GM18858 (cell line): ENCODE data around the gene SAMD11.

Experiments used
- ATAC-seq: cut with Tn5 transposase; IDR thresholded peaks from one replicate; pipeline ENCODE4 v1.9.1; 2021; ENCODE audit not compliant: unreplicated experiment

SAMD11 gene

GRCh38 chr1:992362-992761, 68.6 kb downstream of the SAMD11 start:
- no peak for ATAC-seq

GRCh38 chr1:993379-993995, 69.8 kb downstream of the SAMD11 start:
- ATAC-seq = no peak
